Thyroid gland (tissue), 4 donors: ENCODE measurements around the gene PTPN14. TPM values are rescaled to one million over a fixed set of nuclear protein-coding genes. Genes with fewer than 3 reads are reported as not detected.

ENCODE experiments used
- DNase-seq, 2 donors: peaks; one replicate each; pipeline ENCODE4 v3.0.0-alpha.2; 2019
- H3K27ac ChIP-seq, 3 donors: fragments of 200-600 bp; sonication (generic); 1 replicate in 2 of 3; 2 replicates in 1 of 3; pipeline ENCODE4 v1.5.1; 2016 to 2019; ENCODE audit warnings: mild to moderate bottlenecking in 1 of 3, moderate library complexity in 1 of 3
- H3K27me3 ChIP-seq: fragments of 200-600 bp; sonication (generic); one replicate; pipeline ENCODE4 v1.5.1; 2019
- H3K36me3 ChIP-seq, 2 donors: fragments of 200-600 bp; sonication (generic); one replicate each; pipeline ENCODE4 v1.5.1; 2016 to 2019
- H3K4me1 ChIP-seq, 2 donors: fragments of 200-600 bp; sonication (generic); one replicate each; pipeline ENCODE4 v1.5.1; 2017 to 2019
- H3K4me3 ChIP-seq, 3 donors: fragments of 200-600 bp; sonication (generic); replicated peaks in 1 of 3; 1 replicate in 2 of 3; 2 replicates in 1 of 3; pipeline ENCODE4 v1.5.1; 2016; ENCODE audit warnings: mild to moderate bottlenecking in 1 of 3
- H3K9me3 ChIP-seq: fragments of 200-600 bp; sonication (generic); one replicate; pipeline ENCODE4 v1.5.1; 2017
- POLR2A ChIP-seq, 2 donors: fragments of 450-650 bp; IDR thresholded peaks; one replicate each; pipeline ENCODE4 v1.6.1; 2017; ENCODE audit warnings: antibody characterized with exemption in 2 of 2, mild to moderate bottlenecking in 2 of 2, moderate library complexity in 1 of 2
- WGBS, 2 donors: methylation state at CpG; one replicate each; pipeline ENCODE4 v1.1.5; 2017; 5-methylcytosine and 5-hydroxymethylcytosine counted together
- intact Hi-C: fragments of 100-400 bp; cut with DNase I; formaldehyde crosslinking; loops from one replicate; pipeline ENCODE4 v1.15.1; 2023
- total RNA-seq, 4 donors: library from RNA; depleted of rRNA; stranded (reverse); fragments of >200 nt; gene quantifications; one replicate each; pipeline ENCODE4 v1.2.3, GENCODE V29; 2016
- TF ChIP-seq, protein P1 (sequence below), 6 experiments: fragments of 200-600 bp in 3 of 6; fragments of 450-650 bp in 3 of 6; sonication (generic) in 3 of 6; IDR thresholded peaks; one replicate each; pipeline ENCODE4 v1.5.1; 2016 to 2019; ENCODE audit warnings: antibody characterized with exemption in 6 of 6, mild to moderate bottlenecking in 2 of 6, inconsistent platforms in 1 of 6, moderate library complexity in 1 of 6

Gene PTPN14
- total RNA-seq, 4 donors from 2014 or later: 28.1 to 33.4 (median 31.8) TPM

DNA sequence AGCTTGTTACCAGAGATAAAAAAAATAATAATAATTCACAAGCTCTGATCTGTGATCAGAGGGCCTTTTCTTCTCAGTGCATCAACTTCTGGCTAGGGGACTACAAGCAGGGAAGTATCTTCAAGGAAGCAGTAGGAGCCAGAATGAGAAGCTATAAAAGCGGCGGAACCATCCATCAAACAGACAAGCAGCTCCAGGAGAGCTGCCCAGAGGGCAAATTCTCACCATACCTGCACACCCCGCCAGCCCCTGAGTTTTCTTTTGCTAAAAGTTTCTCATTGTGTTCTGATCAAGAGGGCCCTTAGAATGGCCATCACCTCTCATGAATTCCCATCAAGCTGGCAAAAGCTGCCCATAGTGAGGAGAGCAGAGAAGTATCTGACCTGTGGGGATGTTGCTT lies 171.0 kb downstream of the PTPN14 start:
- peaks cover 15 to 16% of the 10 kb centered on the region in 2 donors for H3K36me3 ChIP-seq
- TF ChIP-seq, protein P1, sequence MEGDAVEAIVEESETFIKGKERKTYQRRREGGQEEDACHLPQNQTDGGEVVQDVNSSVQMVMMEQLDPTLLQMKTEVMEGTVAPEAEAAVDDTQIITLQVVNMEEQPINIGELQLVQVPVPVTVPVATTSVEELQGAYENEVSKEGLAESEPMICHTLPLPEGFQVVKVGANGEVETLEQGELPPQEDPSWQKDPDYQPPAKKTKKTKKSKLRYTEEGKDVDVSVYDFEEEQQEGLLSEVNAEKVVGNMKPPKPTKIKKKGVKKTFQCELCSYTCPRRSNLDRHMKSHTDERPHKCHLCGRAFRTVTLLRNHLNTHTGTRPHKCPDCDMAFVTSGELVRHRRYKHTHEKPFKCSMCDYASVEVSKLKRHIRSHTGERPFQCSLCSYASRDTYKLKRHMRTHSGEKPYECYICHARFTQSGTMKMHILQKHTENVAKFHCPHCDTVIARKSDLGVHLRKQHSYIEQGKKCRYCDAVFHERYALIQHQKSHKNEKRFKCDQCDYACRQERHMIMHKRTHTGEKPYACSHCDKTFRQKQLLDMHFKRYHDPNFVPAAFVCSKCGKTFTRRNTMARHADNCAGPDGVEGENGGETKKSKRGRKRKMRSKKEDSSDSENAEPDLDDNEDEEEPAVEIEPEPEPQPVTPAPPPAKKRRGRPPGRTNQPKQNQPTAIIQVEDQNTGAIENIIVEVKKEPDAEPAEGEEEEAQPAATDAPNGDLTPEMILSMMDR (IDR thresholded peaks at IDR 0.05): no peak
- TF ChIP-seq POLR2A (IDR thresholded peaks at IDR 0.05): no peak
- DNase-seq: no peak
- WGBS, 2 donors: 90 to 93% methylated on average over 3 of the region's 3 CpGs
- peaks cover 0 to 3% of the 10 kb centered on the region in 2 donors for H3K4me1 ChIP-seq
- H3K27me3 ChIP-seq: no peaks in the 10 kb centered on the region
- intact Hi-C loops: no loop called here
- H3K4me3 ChIP-seq: no peak overlapping the region
- H3K27ac ChIP-seq: no peak overlapping the region
- no peaks in the 10 kb centered on the region for H3K9me3 ChIP-seq

DNA sequence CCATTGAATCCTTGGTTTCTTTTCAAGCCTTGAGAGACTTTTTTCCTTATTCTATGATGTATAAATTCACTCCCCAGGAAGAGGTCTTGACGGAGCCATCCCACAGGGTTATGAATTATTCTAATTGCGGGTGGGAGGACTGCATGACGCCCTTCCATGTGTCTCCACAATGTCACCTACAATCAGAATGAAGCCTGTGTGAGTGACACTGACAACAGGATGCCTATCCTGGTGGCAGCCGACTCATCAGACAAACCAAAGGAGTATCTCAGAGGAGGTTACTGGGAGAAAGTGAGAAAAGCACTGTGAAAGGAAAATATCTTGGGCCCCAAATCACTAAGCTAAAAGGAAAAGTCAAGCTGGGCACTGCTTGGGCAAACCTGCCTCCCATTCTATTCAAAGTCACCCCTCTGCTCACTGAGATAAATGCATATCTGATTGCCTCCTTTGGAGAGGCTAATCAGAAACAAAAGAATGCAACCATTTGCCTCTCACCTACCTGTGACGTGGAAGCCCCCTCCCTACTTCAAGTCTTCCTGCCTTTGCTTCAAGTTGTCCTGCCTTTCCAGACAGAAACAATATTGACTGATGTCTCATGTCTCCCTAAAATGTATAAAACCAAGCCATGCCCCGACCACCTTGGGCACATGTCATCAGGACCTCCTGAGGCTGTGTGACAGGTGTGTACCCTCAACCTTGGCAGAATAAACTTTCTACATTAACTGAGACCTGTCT lies 172.0 kb downstream of the PTPN14 start:
- Histone ChIP-seq H3K4me1 (peaks cover 0 to 3% of the 10 kb centered on the region in 2 donors), H3K36me3 (peaks cover 15 to 16% of the 10 kb centered on the region in 2 donors), H3K9me3 (no peaks in the 10 kb centered on the region), H3K4me3 (no peak overlapping the region), H3K27me3 (no peaks in the 10 kb centered on the region), H3K27ac (no peak overlapping the region)
- DNase-seq: no peak
- intact Hi-C loops: no loop called here
- TF ChIP-seq POLR2A (IDR thresholded peaks at IDR 0.05): no peak
- TF ChIP-seq, protein P1 (IDR thresholded peaks at IDR 0.05): no peak
- WGBS, 2 donors: 83 to 90% methylated on average over 6 of the region's 6 CpGs

DNA sequence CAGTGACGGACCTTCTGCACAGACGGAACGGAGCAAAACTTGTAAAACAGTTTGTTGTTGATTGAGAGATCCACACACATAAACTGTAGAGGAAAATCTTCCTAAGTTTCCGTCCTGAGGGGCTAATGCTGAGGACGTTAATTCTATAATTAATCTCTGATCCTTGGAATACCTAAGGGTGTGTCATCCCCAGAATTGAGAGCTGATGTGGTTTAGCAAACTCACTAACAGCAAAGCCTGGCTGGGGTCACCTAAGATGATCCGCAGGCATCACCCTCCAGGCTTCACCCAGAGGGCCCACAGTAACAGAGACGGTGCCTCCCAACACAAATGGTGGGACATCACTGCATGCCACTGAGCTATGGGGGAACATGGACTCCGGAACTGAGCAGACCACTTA lies 172.9 kb downstream of the PTPN14 start:
- no peak for DNase-seq
- Histone ChIP-seq H3K4me1 (peaks cover 0 to 3% of the 10 kb centered on the region in 2 donors), H3K27ac (no peak overlapping the region), H3K36me3 (peaks cover 6 to 7% of the 10 kb centered on the region in 2 donors), H3K9me3 (no peaks in the 10 kb centered on the region), H3K4me3 (no peak overlapping the region), H3K27me3 (no peaks in the 10 kb centered on the region)
- TF ChIP-seq, protein P1 (IDR thresholded peaks at IDR 0.05): no peak
- TF ChIP-seq POLR2A (IDR thresholded peaks at IDR 0.05): no peak
- 91 to 97% methylated on average over 8 of the region's 8 CpGs for WGBS, 2 donors
- intact Hi-C loops: no loop called here

DNA sequence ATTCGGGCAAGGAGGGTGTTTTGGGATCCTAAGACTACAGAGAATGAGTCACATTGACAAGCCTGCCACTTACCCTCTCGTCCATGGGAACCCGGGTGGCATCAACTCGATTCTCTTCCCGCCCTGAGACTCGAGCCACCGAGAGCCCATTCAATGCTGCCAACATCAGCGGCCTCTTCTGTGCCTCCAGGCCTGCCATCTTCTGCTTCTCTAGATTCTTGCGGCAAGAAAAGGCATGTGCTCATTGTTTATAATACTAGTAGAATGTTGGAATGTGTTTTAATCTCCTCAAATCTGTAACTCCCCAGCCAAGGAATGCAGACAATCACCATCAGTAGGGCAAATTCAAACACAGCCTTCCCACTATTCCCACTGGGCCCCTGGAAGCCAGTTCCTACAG lies 173.5 kb downstream of the PTPN14 start:
- Histone ChIP-seq H3K4me3 (no peak overlapping the region), H3K9me3 (no peaks in the 10 kb centered on the region), H3K27me3 (no peaks in the 10 kb centered on the region), H3K27ac (no peak overlapping the region), H3K4me1 (peaks cover 0 to 3% of the 10 kb centered on the region in 2 donors), H3K36me3 (peaks cover 0 to 1% of the 10 kb centered on the region in 2 donors)
- DNase-seq: no peak
- no peak for TF ChIP-seq POLR2A (IDR thresholded peaks at IDR 0.05)
- TF ChIP-seq, protein P1 (IDR thresholded peaks at IDR 0.05): no peak
- intact Hi-C loops: no loop called here
- 89 to 91% methylated on average over 9 of the region's 9 CpGs for WGBS, 2 donors

DNA sequence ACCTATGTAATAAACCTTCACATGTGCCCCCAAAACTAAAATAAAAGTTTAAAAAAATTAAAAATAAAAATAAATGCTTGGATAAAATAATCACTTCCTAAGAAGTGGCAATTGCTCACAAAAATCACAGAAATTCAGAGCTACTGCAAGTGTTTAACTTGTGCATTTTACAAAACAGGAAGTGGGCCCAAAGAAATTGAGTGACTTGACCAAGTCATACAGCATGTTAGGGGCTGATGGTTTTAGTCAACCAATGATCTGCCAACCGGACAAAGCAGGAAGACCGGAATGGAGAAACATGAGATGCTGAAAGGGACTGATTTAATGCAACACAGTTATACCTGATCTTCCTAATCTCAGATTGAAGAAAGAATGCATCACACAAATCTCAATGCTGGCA lies 173.9 kb downstream of the PTPN14 start:
- no peak for DNase-seq
- 94 to 98% methylated on average over 2 of the region's 2 CpGs for WGBS, 2 donors
- Histone ChIP-seq H3K9me3 (no peaks in the 10 kb centered on the region), H3K4me3 (no peak overlapping the region), H3K36me3 (no peaks in the 10 kb centered on the region), H3K4me1 (peaks cover 0 to 3% of the 10 kb centered on the region in 2 donors), H3K27ac (no peak overlapping the region), H3K27me3 (no peaks in the 10 kb centered on the region)
- no peak for TF ChIP-seq POLR2A (IDR thresholded peaks at IDR 0.05)
- TF ChIP-seq, protein P1 (IDR thresholded peaks at IDR 0.05): no peak
- intact Hi-C loops: no loop called here
